H1 (cell line): Measurements from ENCODE around the gene PIGM. TPM values are rescaled to one million over a fixed set of nuclear protein-coding genes. Genes with fewer than 3 reads are reported as not detected.

ENCODE experiments used
- CTCF ChIA-PET: fragments of 300-600 bp; sonication (Branson Sonifier 250); formaldehyde crosslinking; loops from one replicate; lab custom pipeline; 2021; ENCODE audit not compliant: partially characterized antibody; lab: Charles Lee
- POLR2A ChIA-PET: fragments of 300-600 bp; sonication (Branson Sonifier 250); formaldehyde crosslinking; loops from one replicate; lab custom pipeline; 2021; ENCODE audit warnings: inconsistent platforms; ENCODE audit not compliant: partially characterized antibody; lab: Charles Lee
- DNase-seq, 2 experiments: peaks; one replicate each; pipeline versions ENCODE4 v3.0.0 to v3.0.0-alpha.2; 2010 to 2022; ENCODE audit warnings: low spot score in 2 of 2, low read depth in 1 of 2, mixed read lengths in 1 of 2
- FAIRE-seq: peaks from 2 replicates; lab custom pipeline; 2011; peaks lifted over from hg19 to GRCh38; lab: Jason Lieb, UNC
- H2AFZ ChIP-seq: 2 replicates; pipeline ENCODE4 v1.8.1; 2012; ENCODE audit warnings: low read length, inconsistent platforms
- H2AK5ac ChIP-seq: 2 replicates; pipeline ENCODE4 v1.6.1; 2013; ENCODE audit warnings: low read depth, low read length
- H2BK120ac ChIP-seq: replicated peaks from 2 replicates; pipeline ENCODE3; 2013; ENCODE audit warnings: low read depth, low read length, inconsistent platforms
- H2BK12ac ChIP-seq: 2 replicates; pipeline ENCODE4 v1.6.1; 2013; ENCODE audit warnings: low read depth, low read length
- H2BK15ac ChIP-seq: 2 replicates; pipeline ENCODE4 v1.6.1; 2013; ENCODE audit warnings: low read length
- H2BK20ac ChIP-seq: 2 replicates; pipeline ENCODE4 v1.6.1; 2013; ENCODE audit warnings: low read length
- H2BK5ac ChIP-seq: 2 replicates; pipeline ENCODE4 v1.6.1; 2013; ENCODE audit warnings: low read depth, low read length
- H3K14ac ChIP-seq: 2 replicates; pipeline ENCODE4 v1.6.1; 2013; ENCODE audit warnings: inconsistent platforms; ENCODE audit not compliant: insufficient read length
- H3K18ac ChIP-seq: 2 replicates; pipeline ENCODE4 v1.6.1; 2013; ENCODE audit warnings: low read length; ENCODE audit errors: extremely low read depth
- H3K23ac ChIP-seq: 2 replicates; pipeline ENCODE4 v1.6.1; 2013; ENCODE audit warnings: inconsistent platforms; ENCODE audit not compliant: insufficient read length
- H3K23me2 ChIP-seq: 2 replicates; pipeline ENCODE4 v1.6.1; 2013; ENCODE audit warnings: low read depth, low read length
- H3K27ac ChIP-seq: 2 replicates; pipeline ENCODE4 v1.6.1; 2011; ENCODE audit warnings: low read depth, low read length, inconsistent platforms
- H3K27me3 ChIP-seq, 4 experiments: replicated peaks in 1 of 4; 1 replicate in 1 of 4; 2 replicates in 3 of 4; pipeline versions ENCODE4 v1.6.1 to v1.8.1; 2011 to 2013; ENCODE audit warnings: low read length in 3 of 4, mild to moderate bottlenecking in 3 of 4, inconsistent platforms in 2 of 4, mixed read lengths in 2 of 4, moderate library complexity in 1 of 4; ENCODE audit not compliant: control insufficient read depth in 3 of 4, insufficient read depth in 3 of 4; ENCODE audit errors: extremely low read depth in 1 of 4
- H3K36me3 ChIP-seq, 4 experiments: 2 replicates each; pipeline versions ENCODE4 v1.6.1 to v1.8.1; 2011 to 2013; ENCODE audit warnings: mild to moderate bottlenecking in 4 of 4, low read length in 3 of 4, moderate library complexity in 2 of 4, control low read depth in 1 of 4, inconsistent platforms in 1 of 4; ENCODE audit not compliant: insufficient read depth in 4 of 4, control insufficient read depth in 2 of 4
- H3K4ac ChIP-seq: replicated peaks from 2 replicates; pipeline ENCODE3; 2013; ENCODE audit warnings: low read length, low read depth, mixed read lengths, inconsistent platforms; ENCODE audit not compliant: insufficient read length
- H3K4me1 ChIP-seq, 4 experiments: replicated peaks in 1 of 4; 1 replicate in 1 of 4; 2 replicates in 3 of 4; pipeline versions ENCODE4 v1.6.1 to v1.8.1; 2011 to 2013; ENCODE audit warnings: low read length in 3 of 4, inconsistent platforms in 2 of 4, mixed read lengths in 1 of 4; ENCODE audit not compliant: insufficient read depth in 4 of 4, control insufficient read depth in 3 of 4
- H3K4me2 ChIP-seq, 2 experiments: 2 replicates each; pipeline versions ENCODE4 v1.6.1 to v1.8.1; 2011 to 2013; ENCODE audit warnings: low read depth in 2 of 2, low read length in 2 of 2, control low read depth in 1 of 2, inconsistent platforms in 1 of 2, mild to moderate bottlenecking in 1 of 2; ENCODE audit not compliant: insufficient read depth in 1 of 2
- H3K4me3 ChIP-seq, 4 experiments: fragments of 200-600, 300-600 bp in 1 of 4; sonication (generic), shearing (Covaris generic), sonication (Bioruptor Twin) in 1 of 4; 2 replicates each; pipeline versions ENCODE4 v1.5.1 to v1.8.1; 2011 to 2016; ENCODE audit warnings: low read length in 4 of 4, low read depth in 3 of 4, control low read depth in 2 of 4, inconsistent platforms in 2 of 4, mild to moderate bottlenecking in 2 of 4, mixed read lengths in 1 of 4, moderate library complexity in 1 of 4; ENCODE audit not compliant: insufficient read depth in 2 of 4; ENCODE audit errors: extremely low read depth in 1 of 4
- H3K56ac ChIP-seq: replicated peaks from 2 replicates; pipeline ENCODE3; 2013; ENCODE audit warnings: low read depth, mild to moderate bottlenecking, mixed read lengths, low read length, inconsistent platforms; ENCODE audit not compliant: insufficient read length
- H3K79me1 ChIP-seq: 2 replicates; pipeline ENCODE4 v1.6.1; 2013; ENCODE audit warnings: low read depth, low read length, control low read depth
- H3K79me2 ChIP-seq, 2 experiments: 2 replicates each; pipeline versions ENCODE4 v1.6.1 to v1.8.1; 2012 to 2013; ENCODE audit warnings: low read length in 2 of 2, mild to moderate bottlenecking in 2 of 2, inconsistent platforms in 1 of 2; ENCODE audit not compliant: insufficient read depth in 2 of 2, control insufficient read depth in 1 of 2
- H3K9ac ChIP-seq, 4 experiments: replicated peaks in 1 of 4; 1 replicate in 1 of 4; 2 replicates in 3 of 4; pipeline versions ENCODE4 v1.6.1 to v1.8.1; 2011 to 2013; ENCODE audit warnings: low read depth in 3 of 4, low read length in 3 of 4, control low read depth in 2 of 4, mild to moderate bottlenecking in 2 of 4, moderate library complexity in 2 of 4, inconsistent platforms in 1 of 4; ENCODE audit errors: extremely low read depth in 1 of 4
- H3K9me3 ChIP-seq, 2 experiments: 2 replicates each; pipeline versions ENCODE4 v1.6.1 to v1.8.1; 2012 to 2013; ENCODE audit warnings: mild to moderate bottlenecking in 2 of 2, moderate library complexity in 2 of 2, control low read depth in 1 of 2, inconsistent platforms in 1 of 2, low read depth in 1 of 2, low read length in 1 of 2, mixed read lengths in 1 of 2; ENCODE audit not compliant: insufficient read depth in 2 of 2
- H4K20me1 ChIP-seq, 2 experiments: replicated peaks in 1 of 2; 2 replicates each; pipeline versions ENCODE3 to v1.8.1; 2011 to 2013; ENCODE audit warnings: inconsistent platforms in 2 of 2, low read length in 2 of 2, mild to moderate bottlenecking in 1 of 2; ENCODE audit not compliant: insufficient read depth in 2 of 2, control insufficient read depth in 1 of 2
- H4K5ac ChIP-seq: 2 replicates; pipeline ENCODE4 v1.6.1; 2013; ENCODE audit warnings: low read length, low read depth, mixed read lengths, inconsistent platforms; ENCODE audit not compliant: insufficient read length
- H4K8ac ChIP-seq: 2 replicates; pipeline ENCODE4 v1.8.0; 2013; ENCODE audit warnings: mild to moderate bottlenecking, moderate library complexity, low read length, inconsistent platforms; ENCODE audit not compliant: insufficient read depth; ENCODE audit errors: extremely low read depth
- H4K91ac ChIP-seq: replicated peaks from 2 replicates; pipeline ENCODE3; 2013; ENCODE audit warnings: low read length, mixed read lengths, inconsistent platforms; ENCODE audit not compliant: insufficient read length
- ASH2L ChIP-seq: fragments of 200-600, 300-600 bp; sonication (generic); IDR thresholded peaks from one replicate; pipeline ENCODE4 v1.7.1; 2017; ENCODE audit warnings: low read length
- BACH1 ChIP-seq: IDR thresholded peaks from 2 replicates; pipeline ENCODE4 v1.6.1; 2012; ENCODE audit warnings: low read length, improper control_type of control experiment
- CHD2 ChIP-seq: IDR thresholded peaks from 2 replicates; pipeline ENCODE4 v1.6.1; 2012; ENCODE audit warnings: low read length, improper control_type of control experiment
- E2F6 ChIP-seq: IDR thresholded peaks from 2 replicates; pipeline ENCODE4 v1.6.1; 2012; ENCODE audit warnings: inconsistent platforms
- POLR2AphosphoS5 ChIP-seq: IDR thresholded peaks from 2 replicates; pipeline ENCODE4 v1.6.1; 2011; ENCODE audit warnings: low read depth, low read length
- SP4 ChIP-seq: IDR thresholded peaks from 2 replicates; pipeline ENCODE4 v1.6.1; 2012; ENCODE audit warnings: low read length, inconsistent platforms
- SUZ12 ChIP-seq: fragments of 200-600 bp; sonication (generic); IDR thresholded peaks from 2 replicates; pipeline ENCODE4 v1.6.1; 2012; ENCODE audit warnings: mild to moderate bottlenecking, inconsistent platforms, low read length, moderate library complexity, mixed read lengths
- WGBS, 2 experiments: shearing (Covaris generic) in 1 of 2; methylation state at CpG; one replicate each; pipeline versions ENCODE4 v1.1.6 to v1.1.7; 2013 to 2015; ENCODE audit warnings: low lambda C conversion rate in 2 of 2, mixed read lengths in 2 of 2, inconsistent platforms in 1 of 2, low coverage in 1 of 2, missing lambda C conversion rate in 1 of 2; ENCODE audit not compliant: insufficient replicate concordance in 2 of 2, insufficient coverage in 1 of 2, insufficient read length in 1 of 2; ENCODE audit errors: extremely low coverage in 1 of 2, missing lambda C conversion rate in 1 of 2; 5-methylcytosine and 5-hydroxymethylcytosine counted together
- polyA plus RNA-seq, 7 experiments: library from polyadenylated mRNA; depleted of rRNA in 3 of 7; stranded (reverse) in 5 of 7; unstranded in 2 of 7; fragments of >200 nt in 5 of 7; fragments of 200-250 nt in 2 of 7; gene quantifications; 1 replicate in 5 of 7; 2 replicates in 1 of 7; 4 replicates in 1 of 7; pipeline versions ENCODE4 v1.2.1 to v1.2.3, GENCODE V29; 2011 to 2013; ENCODE audit warnings: missing spikeins in 2 of 7, mixed read lengths in 2 of 7
- total RNA-seq: library from RNA; stranded (reverse); fragmentation: NEBNext Ultra II Directional; extraction: Animal tissue kit (Norgen Biotek cat#: 25700); gene quantifications from 2 replicates; pipeline ENCODE4 v1.2.1, GENCODE V29; 2021

Gene PIGM
- total and polyA plus RNA-seq, 2 of the 8 experiments (the other 6 are each of a cell fraction or from before 2014, with no cell fraction given) = 5.4 to 6.0 TPM

DNA sequence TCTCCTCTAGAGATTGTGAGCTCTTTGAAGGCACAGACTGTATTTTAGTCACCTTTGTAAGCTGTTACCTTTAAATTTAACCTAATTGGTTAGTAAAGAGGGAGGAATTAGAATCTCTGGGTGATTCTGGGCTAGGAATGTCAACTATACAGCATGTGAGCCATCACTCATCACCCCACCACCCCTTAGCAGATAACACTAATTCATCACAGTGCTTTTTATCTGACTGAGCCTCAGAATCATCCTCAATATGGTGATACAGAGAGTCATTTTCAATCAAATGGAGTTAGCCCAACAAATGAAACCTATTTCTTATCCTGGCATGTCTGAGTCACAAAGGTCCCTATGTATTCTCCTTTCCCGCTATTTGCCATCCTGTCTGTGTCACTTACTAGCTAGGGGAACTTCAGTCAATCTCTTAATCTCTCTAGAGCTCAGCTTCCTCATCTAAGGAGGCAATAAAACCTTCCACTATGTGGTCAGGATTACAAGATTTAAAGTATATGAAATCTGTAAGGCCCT, 24.9 kb upstream of the PIGM start:
- H3K23ac ChIP-seq = no peak overlapping the region
- H2BK15ac ChIP-seq = no peak overlapping the region
- peaks cover 0 to 3% (median under 1%) of the 10 kb centered on the region in 4 experiments; a peak in 3 of 7 replicates for H3K27me3 ChIP-seq
- POLR2A ChIA-PET = interaction anchor here (1.4 kb wide), 1 partner anchor 25 kb away, joined by 3 read pairs; the partner anchor contains the start of gene KCNJ9
- DNase-seq = no peak
- H4K5ac ChIP-seq = no peak overlapping the region
- CTCF ChIA-PET = interaction anchor here (0.6 to 50.1 kb wide), 6 partner anchors 1 to 229 kb away, joined by 3 to 1874 read pairs (median 10); partner anchors contain the start of genes IGSF8, KCNJ10, KCNJ9 and PIGM
- no peak overlapping the region for H3K9ac ChIP-seq
- H3K4me3 ChIP-seq = no peak overlapping the region
- no peak overlapping the region for H2AFZ ChIP-seq
- no peak overlapping the region for H4K8ac ChIP-seq
- 89% methylated on average over 1 of the region's 1 CpG; no CpG with 5 or more reads in 1 of the 2 experiments for WGBS, 2 experiments
- H2BK20ac ChIP-seq = no peak overlapping the region
- no peaks in the 10 kb centered on the region for H3K23me2 ChIP-seq
- H3K27ac ChIP-seq = no peak overlapping the region
- H3K9me3 ChIP-seq = no peaks in the 10 kb centered on the region
- H3K18ac ChIP-seq = no peak overlapping the region
- H2AK5ac ChIP-seq = no peak overlapping the region
- no peak overlapping the region for H2BK12ac ChIP-seq
- H2BK5ac ChIP-seq = no peak overlapping the region
- H4K20me1 ChIP-seq = no peaks in the 10 kb centered on the region
- no peaks in the 10 kb centered on the region for H3K36me3 ChIP-seq
- H2BK120ac ChIP-seq = no peak overlapping the region
- no peak overlapping the region for H4K91ac ChIP-seq
- H3K56ac ChIP-seq = no peak overlapping the region
- H3K4ac ChIP-seq = no peak overlapping the region
- no peaks in the 10 kb centered on the region for H3K79me1 ChIP-seq
- TF ChIP-seq E2F6 (no peak), BACH1 (no peak), CHD2 (no peak), SP4 (no peak), SUZ12 (no peak), ASH2L (no peak), POLR2AphosphoS5 (no peak)
- no peak overlapping the region for H3K4me2 ChIP-seq
- no peaks in the 10 kb centered on the region for H3K79me2 ChIP-seq
- FAIRE-seq = no peak
- H3K14ac ChIP-seq = no peak overlapping the region
- H3K4me1 ChIP-seq = peaks cover 0 to 6% (median 3%) of the 10 kb centered on the region in 4 experiments; a peak in 6 of 7 replicates
